ENCODE data around the gene EPHB2. TPM values are rescaled to one million over a fixed set of nuclear protein-coding genes. Genes with fewer than 3 reads are reported as not detected.

The EPHB2 gene
- polyA plus RNA-seq, 4 donors: 12.4 to 67.9 (median 14.5) TPM

GRCh38 chr1:22966309-22966708, 255.7 kb downstream of the EPHB2 start:
- no peak for DNase-seq (ENCODE audit: low read depth in 4 of 4, low spot score in 3 of 4)

GRCh38 chr1:22967833-22968232, 257.2 kb downstream of the EPHB2 start:
- DNase-seq (ENCODE audit: low read depth in 4 of 4, low spot score in 3 of 4): no peak

- no peak for DNase-seq (ENCODE audit: low read depth in 4 of 4, low spot score in 3 of 4)
Observed at GRCh38 chr1:22969304-22969709, 258.7 kb downstream of the EPHB2 start.

GRCh38 chr1:22970096-22970495, 259.5 kb downstream of the EPHB2 start:
- DNase-seq (ENCODE audit: low read depth in 4 of 4, low spot score in 3 of 4): no peak

Other genes with a start within 250 kb of the EPHB2 start
- 1 to 10 TPM in 3 of 4 donors, not detected in 1; 1.2 to 2.0 (median 1.6) TPM for gene EPHA8, start 147.3 kb upstream of the EPHB2 start, polyA plus RNA-seq (ENCODE audit: insufficient read length in 4 of 4)
- gene C1QA, start 74.2 kb upstream of the EPHB2 start, polyA plus RNA-seq (ENCODE audit: insufficient read length in 4 of 4): 10 to 100 TPM; 13.2 to 46.0 (median 15.8) TPM
- gene C1QC, start 67.2 kb upstream of the EPHB2 start, polyA plus RNA-seq (ENCODE audit: insufficient read length in 4 of 4): 10 to 100 TPM; 11.8 to 35.1 (median 14.6) TPM
- 10 to 100 TPM in 2 of 4 donors, 1 to 10 TPM in 2; 9.0 to 31.9 (median 10.1) TPM for gene C1QB, start 57.6 kb upstream of the EPHB2 start, polyA plus RNA-seq (ENCODE audit: insufficient read length in 4 of 4)